ENCODE results near the gene COL23A1. TPM values are rescaled to one million over a fixed set of nuclear protein-coding genes. Genes with fewer than 3 reads are reported as not detected.

Gene COL23A1
- total and polyA plus RNA-seq, 2 of the 8 experiments (the other 6 are each of a cell fraction or from before 2014, with no cell fraction given): 3.1 to 4.7 TPM

DNA sequence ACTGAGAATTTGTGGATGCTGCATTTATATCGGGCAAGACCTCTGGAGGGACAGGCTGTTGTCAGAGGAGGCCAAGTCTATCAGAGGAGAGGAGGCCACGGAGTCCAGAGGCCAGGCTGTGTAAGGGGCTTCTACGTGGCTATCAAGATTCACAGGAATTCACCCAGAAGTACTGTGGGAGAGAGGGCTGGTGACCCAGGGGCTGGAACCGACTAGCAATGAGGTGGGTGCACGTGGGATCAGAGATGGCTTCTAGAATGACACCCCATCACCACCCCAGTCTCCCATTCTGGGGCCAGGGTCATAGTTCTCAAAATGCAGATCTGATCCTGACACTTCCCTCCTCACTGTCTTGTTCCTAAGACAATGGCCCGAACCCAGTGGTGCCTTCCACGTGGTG lies 296.4 kb downstream of the COL23A1 start:
- no peak for FAIRE-seq
- Histone ChIP-seq H2BK15ac (ENCODE audit: low read length) (no peak overlapping the region), H3K4me2 (ENCODE audit: insufficient read depth in 1 of 2, low read depth in 2 of 2, low read length in 2 of 2) (no peak overlapping the region), H2BK12ac (ENCODE audit: low read depth, low read length) (no peak overlapping the region), H4K5ac (ENCODE audit: insufficient read length, low read depth, low read length) (no peak overlapping the region), H2AK5ac (ENCODE audit: low read depth, low read length) (no peak overlapping the region), H4K20me1 (replicated peaks in 1 of 2; ENCODE audit: control insufficient read depth in 1 of 2, insufficient read depth in 2 of 2, low read length in 2 of 2) (peaks cover 0 to 2% of the 10 kb centered on the region in 2 experiments), H3K79me1 (ENCODE audit: low read depth, low read length) (no peaks in the 10 kb centered on the region), H3K23ac (ENCODE audit: insufficient read length) (no peak overlapping the region), H3K9me3 (ENCODE audit: insufficient read depth in 2 of 2, low read depth in 1 of 2, low read length in 1 of 2) (no peaks in the 10 kb centered on the region; a peak in 1 of 4 replicates), H4K91ac (replicated peaks; ENCODE audit: insufficient read length, low read length) (no peak overlapping the region), H3K56ac (replicated peaks; ENCODE audit: insufficient read length, low read depth, low read length) (no peak overlapping the region), H3K36me3 (ENCODE audit: control insufficient read depth in 2 of 4, insufficient read depth in 4 of 4, low read length in 3 of 4) (no peaks in the 10 kb centered on the region), H3K14ac (ENCODE audit: insufficient read length) (no peak overlapping the region), H3K79me2 (ENCODE audit: control insufficient read depth in 1 of 2, insufficient read depth in 2 of 2, low read length in 2 of 2) (no peaks in the 10 kb centered on the region), H3K4ac (replicated peaks; ENCODE audit: insufficient read length, low read depth, low read length) (peak overlapping the region; percentile 47), H3K27me3 (replicated peaks in 1 of 4; ENCODE audit: control insufficient read depth in 3 of 4, extremely low read depth in 1 of 4, insufficient read depth in 3 of 4, low read length in 3 of 4) (no peaks in the 10 kb centered on the region; a peak in 1 of 7 replicates), H4K8ac (ENCODE audit: extremely low read depth, insufficient read depth, low read length) (no peak overlapping the region), H2BK20ac (ENCODE audit: low read length) (no peak overlapping the region), H3K27ac (ENCODE audit: low read depth, low read length) (no peak overlapping the region), H2BK120ac (replicated peaks; ENCODE audit: low read depth, low read length) (no peak overlapping the region), H3K4me1 (replicated peaks in 1 of 4; ENCODE audit: control insufficient read depth in 3 of 4, insufficient read depth in 4 of 4, low read length in 3 of 4) (peaks cover 0 to 4% (median 0%) of the 10 kb centered on the region in 4 experiments; a peak in 1 of 7 replicates), H3K4me3 (ENCODE audit: extremely low read depth in 1 of 4, insufficient read depth in 2 of 4, low read depth in 3 of 4, low read length in 4 of 4) (no peak overlapping the region), H2AFZ (ENCODE audit: low read length) (no peak overlapping the region), H3K9ac (replicated peaks in 1 of 4; ENCODE audit: extremely low read depth in 1 of 4, low read depth in 3 of 4, low read length in 3 of 4) (no peak overlapping the region), H2BK5ac (ENCODE audit: low read depth, low read length) (peak overlapping the region; percentile 32; the same call in 1 of the 2 replicates), H3K18ac (ENCODE audit: extremely low read depth, low read length) (no peak overlapping the region), H3K23me2 (ENCODE audit: low read depth, low read length) (no peaks in the 10 kb centered on the region)
- CTCF ChIA-PET (ENCODE audit: partially characterized antibody): interaction anchor here (1.0 to 2.2 kb wide), 2 partner anchors 10 to 15 kb away, joined by 4 to 8 read pairs; no protein-coding TSS in a partner anchor
- DNase-seq (ENCODE audit: low read depth in 1 of 2, low spot score in 2 of 2): no peak
- POLR2A ChIA-PET (ENCODE audit: partially characterized antibody): interaction anchor here (1.3 kb wide), 1 partner anchor 10 kb away, joined by 4 read pairs; no protein-coding TSS in a partner anchor
- 74% methylated on average over 7 of the region's 7 CpGs; no CpG with 5 or more reads in 1 of the 2 experiments for WGBS, 2 experiments (ENCODE audit: extremely low coverage in 1 of 2, insufficient coverage in 1 of 2, insufficient read length in 1 of 2, insufficient replicate concordance in 2 of 2, low coverage in 1 of 2, low lambda C conversion rate in 2 of 2, missing lambda C conversion rate in 1 of 2)
- TF ChIP-seq, protein P1, sequence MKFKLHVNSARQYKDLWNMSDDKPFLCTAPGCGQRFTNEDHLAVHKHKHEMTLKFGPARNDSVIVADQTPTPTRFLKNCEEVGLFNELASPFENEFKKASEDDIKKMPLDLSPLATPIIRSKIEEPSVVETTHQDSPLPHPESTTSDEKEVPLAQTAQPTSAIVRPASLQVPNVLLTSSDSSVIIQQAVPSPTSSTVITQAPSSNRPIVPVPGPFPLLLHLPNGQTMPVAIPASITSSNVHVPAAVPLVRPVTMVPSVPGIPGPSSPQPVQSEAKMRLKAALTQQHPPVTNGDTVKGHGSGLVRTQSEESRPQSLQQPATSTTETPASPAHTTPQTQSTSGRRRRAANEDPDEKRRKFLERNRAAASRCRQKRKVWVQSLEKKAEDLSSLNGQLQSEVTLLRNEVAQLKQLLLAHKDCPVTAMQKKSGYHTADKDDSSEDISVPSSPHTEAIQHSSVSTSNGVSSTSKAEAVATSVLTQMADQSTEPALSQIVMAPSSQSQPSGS (IDR thresholded peaks at IDR 0.05; ENCODE audit: low read length): no peak
- TF ChIP-seq SP1 (IDR thresholded peaks at IDR 0.05; ENCODE audit: low read depth, low read length) (no peak), EP300 (IDR thresholded peaks at IDR 0.05; ENCODE audit: borderline replicate concordance in 1 of 2, low read depth in 2 of 2, low read length in 2 of 2) (no peak), RBBP5 (IDR thresholded peaks at IDR 0.05; ENCODE audit: borderline replicate concordance, low read depth, low read length) (no peak)
- TF ChIP-seq, protein P2, sequence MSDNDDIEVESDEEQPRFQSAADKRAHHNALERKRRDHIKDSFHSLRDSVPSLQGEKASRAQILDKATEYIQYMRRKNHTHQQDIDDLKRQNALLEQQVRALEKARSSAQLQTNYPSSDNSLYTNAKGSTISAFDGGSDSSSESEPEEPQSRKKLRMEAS (IDR thresholded peaks at IDR 0.05): no peak

All from H1 (cell line).